Neural progenitor cell (in vitro differentiated cells): ENCODE results near the gene EIF4G3.

ENCODE experiments used
- CTCF ChIP-seq: fragments of 200-600 bp; sonication (generic); IDR thresholded peaks from 2 replicates; pipeline ENCODE4 v1.5.1; 2017; ENCODE audit warnings: antibody characterized with exemption, mild to moderate bottlenecking
- EZH2 ChIP-seq: fragments of 200-600 bp; sonication (generic); IDR thresholded peaks from 2 replicates; pipeline ENCODE4 v1.6.1; 2017; ENCODE audit warnings: antibody characterized with exemption, mild to moderate bottlenecking, moderate library complexity
- EZH2phosphoT487 ChIP-seq: fragments of 200-600 bp; sonication (generic); IDR thresholded peaks from 2 replicates; pipeline ENCODE4 v1.6.1; 2017; ENCODE audit warnings: antibody characterized with exemption

GRCh38 chr1:21077085-21077484 lies 99.6 kb downstream of the EIF4G3 start:
- no peak for TF ChIP-seq EZH2
- TF ChIP-seq CTCF = no peak
- TF ChIP-seq EZH2phosphoT487 = no peak
